Measurements from ENCODE around the gene ZNF506. TPM values are rescaled to one million over a fixed set of nuclear protein-coding genes. Genes with fewer than 3 reads are reported as not detected.
"Not testable (repeated sequence)": the region's sequence is repeated elsewhere in the genome, so short reads cannot be mapped to it uniquely, and the experiment has no call there.

The ZNF506 gene
- total and polyA plus RNA-seq, 3 experiments from 2014 or later: 26.9 to 28.3 (median 27.8) TPM

- Histone ChIP-seq H3K27me3 (ENCODE audit: insufficient read depth, low read length, poor library complexity, severe bottlenecking) (no peaks in the 10 kb centered on the region), H3K9me3 (ENCODE audit: low read length) (no peaks in the 10 kb centered on the region), H3K27ac (ENCODE audit: low read depth, low read length) (no peak overlapping the region), H3K4me1 (ENCODE audit: insufficient read depth, low read length) (peaks cover 24% of the 10 kb centered on the region), H3K4me3 (ENCODE audit: low read length) (peak overlapping the region; percentile 99), H3K36me3 (ENCODE audit: insufficient read depth, low read length) (no peaks in the 10 kb centered on the region)
- H3K27ac Mint-ChIP-seq: peak overlapping the region in 7 of 8 donors; percentile 76 to 99 (median 98)
- ChIA-PET CTCF (interaction anchor here (2.0 kb wide), 1 partner anchor 43 kb away, joined by 7 read pairs; the partner anchor contains the start of gene ZNF506), POLR2A (interaction anchor here (0.6 to 1.8 kb wide), 4 partner anchors 34 to 123 kb away, joined by 3 to 5 read pairs (median 4); partner anchors contain the start of genes ZNF253, ZNF506 and ZNF93)
- peak overlapping the region; percentile 90 to 100 (median 98) for H3K4me3 Mint-ChIP-seq
- H3K27me3 Mint-ChIP-seq: no peaks in the 10 kb centered on the region
- H3K9me3 Mint-ChIP-seq: no peaks in the 10 kb centered on the region
- DNase-seq: no peak
- H3K4me1 Mint-ChIP-seq: peaks cover 61 to 81% (median 63%) of the 10 kb centered on the region in 3 donors
- peaks cover 0 to 28% (median 10%) of the 10 kb centered on the region in 3 donors for H3K36me3 Mint-ChIP-seq
These were observed 43.9 kb downstream of the ZNF506 start for GRCh38 chr19:19777692-19778091.

- Mint-ChIP-seq H3K36me3 (peaks cover 0 to 24% (median 7%) of the 10 kb centered on the region in 3 donors), H3K27me3 (no peaks in the 10 kb centered on the region), H3K27ac (peak overlapping the region; percentile 76 to 99 (median 98)), H3K4me3 (peak overlapping the region; percentile 90 to 100 (median 98)), H3K9me3 (no peaks in the 10 kb centered on the region), H3K4me1 (peaks cover 51 to 71% (median 53%) of the 10 kb centered on the region in 3 donors)
- Histone ChIP-seq H3K4me1 (ENCODE audit: insufficient read depth, low read length) (peaks cover 24% of the 10 kb centered on the region), H3K4me3 (ENCODE audit: low read length) (peak overlapping the region; percentile 99), H3K27me3 (ENCODE audit: insufficient read depth, low read length, poor library complexity, severe bottlenecking) (no peaks in the 10 kb centered on the region), H3K9me3 (ENCODE audit: low read length) (no peaks in the 10 kb centered on the region), H3K36me3 (ENCODE audit: insufficient read depth, low read length) (no peaks in the 10 kb centered on the region), H3K27ac (ENCODE audit: low read depth, low read length) (peak overlapping the region; percentile 70)
- DNase-seq: peak; percentile 85 to 92 (median 88)
- POLR2A ChIA-PET: interaction anchor here (0.5 to 2.0 kb wide), 11 partner anchors 11 to 573 kb away, joined by 3 to 23 read pairs (median 6); partner anchors contain the start of genes ATP13A1, NDUFA13, TSSK6 and ZNF101
- CTCF ChIA-PET: interaction anchor here (1.4 to 2.0 kb wide), 5 partner anchors 14 to 113 kb away, joined by 4 to 9 read pairs (median 5); partner anchors contain the start of genes ATP13A1, ZNF14 and ZNF506
These were observed 45.1 kb downstream of the ZNF506 start for GRCh38 chr19:19776206-19777008.

GRCh38 chr19:19775891-19776205 lies 45.7 kb downstream of the ZNF506 start:
- Mint-ChIP-seq H3K4me3 (peak overlapping the region; percentile 90 to 100 (median 98)), H3K4me1 (peaks cover 47 to 69% (median 51%) of the 10 kb centered on the region in 3 donors), H3K27ac (peak overlapping the region; percentile 76 to 99 (median 98)), H3K36me3 (peaks cover 0 to 21% (median 8%) of the 10 kb centered on the region in 3 donors), H3K27me3 (no peaks in the 10 kb centered on the region), H3K9me3 (no peaks in the 10 kb centered on the region)
- Histone ChIP-seq H3K27ac (ENCODE audit: low read depth, low read length) (peak overlapping the region; percentile 70), H3K4me3 (ENCODE audit: low read length) (peak overlapping the region; percentile 99), H3K9me3 (ENCODE audit: low read length) (no peaks in the 10 kb centered on the region), H3K27me3 (ENCODE audit: insufficient read depth, low read length, poor library complexity, severe bottlenecking) (no peaks in the 10 kb centered on the region), H3K4me1 (ENCODE audit: insufficient read depth, low read length) (peaks cover 24% of the 10 kb centered on the region), H3K36me3 (ENCODE audit: insufficient read depth, low read length) (no peaks in the 10 kb centered on the region)
- CTCF ChIA-PET: interaction anchor here (0.7 to 1.8 kb wide), 5 partner anchors 14 to 112 kb away, joined by 3 to 9 read pairs (median 5); partner anchors contain the start of genes ATP13A1, ZNF14 and ZNF506
- POLR2A ChIA-PET: interaction anchor here (0.5 to 2.0 kb wide), 6 partner anchors 43 to 572 kb away, joined by 4 to 23 read pairs (median 12); partner anchors contain the start of genes ATP13A1, ZNF101, ZNF14 and ZNF506
- DNase-seq: no peak

- Histone ChIP-seq H3K9me3 (ENCODE audit: low read length) (no peaks in the 10 kb centered on the region), H3K4me3 (ENCODE audit: low read length) (no peak overlapping the region), H3K4me1 (ENCODE audit: insufficient read depth, low read length) (peaks cover 24% of the 10 kb centered on the region), H3K27me3 (ENCODE audit: insufficient read depth, low read length, poor library complexity, severe bottlenecking) (no peaks in the 10 kb centered on the region), H3K27ac (ENCODE audit: low read depth, low read length) (no peak overlapping the region), H3K36me3 (ENCODE audit: insufficient read depth, low read length) (no peaks in the 10 kb centered on the region)
- H3K4me1 Mint-ChIP-seq: peaks cover 39 to 60% (median 43%) of the 10 kb centered on the region in 3 donors
- no peak for DNase-seq
- CTCF ChIA-PET: no interaction called here
- POLR2A ChIA-PET: interaction anchor here (0.6 kb wide), 1 partner anchor 43 kb away, joined by 3 read pairs; no protein-coding TSS in a partner anchor
- peaks cover 0 to 15% (median 6%) of the 10 kb centered on the region in 3 donors for H3K36me3 Mint-ChIP-seq
- no peaks in the 10 kb centered on the region for H3K9me3 Mint-ChIP-seq
- H3K27me3 Mint-ChIP-seq: no peaks in the 10 kb centered on the region
- peak overlapping the region; percentile 23 to 99 (median 52) for H3K4me3 Mint-ChIP-seq
- peak overlapping the region in 2 of 8 donors; percentile 8 to 36 for H3K27ac Mint-ChIP-seq
These were observed 47.1 kb downstream of the ZNF506 start for GRCh38 chr19:19774354-19775033.

GRCh38 chr19:19771963-19772362 lies 49.6 kb downstream of the ZNF506 start:
- H3K36me3 ChIP-seq (ENCODE audit: insufficient read depth, low read length); H3K9me3 ChIP-seq (ENCODE audit: low read length); H3K27ac ChIP-seq (ENCODE audit: low read depth, low read length); DNase-seq; H3K27me3 Mint-ChIP-seq; H3K27me3 ChIP-seq (ENCODE audit: insufficient read depth, low read length, poor library complexity, severe bottlenecking); H3K9me3 Mint-ChIP-seq; H3K4me3 Mint-ChIP-seq; H3K4me3 ChIP-seq (ENCODE audit: low read length); H3K27ac Mint-ChIP-seq: not testable (repeated sequence)
- H3K4me1 ChIP-seq (ENCODE audit: insufficient read depth, low read length): peaks cover 11% of the 10 kb centered on the region
- CTCF ChIA-PET: interaction anchor here (0.9 kb wide), 1 partner anchor 10 kb away, joined by 3 read pairs; no protein-coding TSS in a partner anchor
- POLR2A ChIA-PET: interaction anchor here (0.6 to 0.8 kb wide), 2 partner anchors 38 to 50 kb away, joined by 3 to 5 read pairs; no protein-coding TSS in a partner anchor
- Mint-ChIP-seq H3K36me3 (peaks cover 0 to 12% (median 1%) of the 10 kb centered on the region in 3 donors), H3K4me1 (peaks cover 16 to 35% (median 22%) of the 10 kb centered on the region in 3 donors)

- H3K9me3 Mint-ChIP-seq; H3K9me3 ChIP-seq (ENCODE audit: low read length); CTCF ChIA-PET; H3K36me3 Mint-ChIP-seq; H3K27ac Mint-ChIP-seq; H3K27ac ChIP-seq (ENCODE audit: low read depth, low read length); H3K27me3 Mint-ChIP-seq; H3K36me3 ChIP-seq (ENCODE audit: insufficient read depth, low read length); H3K4me1 ChIP-seq (ENCODE audit: insufficient read depth, low read length); H3K4me3 ChIP-seq (ENCODE audit: low read length); H3K4me3 Mint-ChIP-seq; POLR2A ChIA-PET; H3K27me3 ChIP-seq (ENCODE audit: insufficient read depth, low read length, poor library complexity, severe bottlenecking); DNase-seq: not testable (repeated sequence)
- peaks cover 0 to 15% (median 10%) of the 10 kb centered on the region in 3 donors for H3K4me1 Mint-ChIP-seq
These were observed 51.6 kb downstream of the ZNF506 start for GRCh38 chr19:19769971-19770370.

GRCh38 chr19:19758164-19758563 lies 63.4 kb downstream of the ZNF506 start:
- ChIA-PET CTCF (no interaction called here), POLR2A (no interaction called here)
- H3K27me3 Mint-ChIP-seq: no peaks in the 10 kb centered on the region
- Histone ChIP-seq H3K27me3 (ENCODE audit: insufficient read depth, low read length, poor library complexity, severe bottlenecking) (no peaks in the 10 kb centered on the region), H3K4me3 (ENCODE audit: low read length) (no peak overlapping the region), H3K9me3 (ENCODE audit: low read length) (no peaks in the 10 kb centered on the region), H3K36me3 (ENCODE audit: insufficient read depth, low read length) (no peaks in the 10 kb centered on the region), H3K27ac (ENCODE audit: low read depth, low read length) (no peak overlapping the region), H3K4me1 (ENCODE audit: insufficient read depth, low read length) (no peaks in the 10 kb centered on the region)
- no peak overlapping the region for H3K4me3 Mint-ChIP-seq
- no peak overlapping the region for H3K27ac Mint-ChIP-seq
- H3K36me3 Mint-ChIP-seq: peaks cover 0 to 8% (median 7%) of the 10 kb centered on the region in 3 donors
- DNase-seq: no peak
- H3K9me3 Mint-ChIP-seq: no peaks in the 10 kb centered on the region
- no peaks in the 10 kb centered on the region for H3K4me1 Mint-ChIP-seq
